ENCODE measurements around the gene MEIOB.
A peak's percentile ranks its signal among the peaks of the same experiment; 100 is the strongest.
"Not testable (repeated sequence)": the region's sequence is repeated elsewhere in the genome, so short reads cannot be mapped to it uniquely, and the experiment has no call there.

Gene MEIOB

DNA sequence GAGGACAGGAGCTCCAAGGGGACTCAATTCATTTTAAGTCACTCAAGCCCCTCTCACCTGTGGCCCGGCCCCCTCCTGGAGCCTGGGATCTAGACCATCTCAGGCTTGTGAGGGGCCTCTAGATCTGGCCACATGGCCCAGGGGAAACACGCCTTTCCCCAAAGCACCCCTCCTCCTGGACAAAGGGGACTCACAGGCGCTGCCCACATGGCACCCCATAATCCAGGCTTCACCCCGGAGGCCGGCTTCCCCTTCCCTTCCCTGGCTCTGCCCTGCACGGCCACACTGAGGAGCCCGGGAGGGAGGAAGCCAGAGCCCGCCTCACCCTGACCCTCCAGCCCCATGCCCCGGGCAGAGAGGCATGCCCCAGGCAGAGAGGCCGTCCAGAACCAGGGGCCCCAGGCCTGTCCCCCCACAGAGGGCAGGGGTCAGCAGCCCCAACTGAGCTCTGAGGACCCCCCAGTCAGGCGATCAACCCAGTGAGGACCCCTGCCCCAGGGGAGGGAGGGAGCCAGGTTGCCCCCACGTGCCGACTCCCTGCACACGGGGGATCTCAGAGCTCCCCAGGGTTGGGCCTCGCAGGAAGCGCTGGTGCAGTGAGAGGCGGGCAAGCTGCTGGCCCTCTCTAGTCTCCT, 35.4 kb upstream of the MEIOB start:
- H3K9me3 ChIP-seq (ENCODE audit: control insufficient read depth, low read length), result no peaks in the 10 kb centered on the region
- 83 to 86% methylated on average over 17 of the region's 17 CpGs for WGBS, 2 experiments
- peaks cover 35% of the 10 kb centered on the region for H3K4me1 ChIP-seq (ENCODE audit: control insufficient read depth, insufficient read depth, low read length)
- H3K36me3 ChIP-seq (ENCODE audit: control insufficient read depth, insufficient read depth, low read length), result no peaks in the 10 kb centered on the region
- H3K27me3 ChIP-seq (ENCODE audit: control insufficient read depth, insufficient read depth, low read length, poor library complexity, severe bottlenecking), result peaks cover 4% of the 10 kb centered on the region
- H3K27ac ChIP-seq (ENCODE audit: insufficient read depth, low read depth, low read length, poor library complexity, severe bottlenecking), result no peak overlapping the region
- no peak overlapping the region for H3K4me3 ChIP-seq (ENCODE audit: insufficient read depth, low read depth, low read length)

DNA sequence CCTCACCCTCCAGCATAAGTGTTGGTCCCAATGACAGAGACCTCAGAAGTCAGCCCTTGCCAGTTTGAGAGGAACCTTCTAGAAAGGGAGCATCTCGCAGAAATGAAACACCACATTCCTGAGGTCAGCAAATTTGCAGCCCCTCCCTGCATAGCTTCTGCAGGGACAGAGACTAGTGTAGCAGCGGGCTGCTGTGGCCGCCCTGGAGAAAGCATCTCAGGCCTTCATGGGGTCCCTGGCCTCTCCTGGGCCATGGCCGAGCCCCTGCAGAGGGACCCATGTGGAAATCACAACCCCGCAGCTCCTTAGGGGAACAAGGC, 34.8 kb upstream of the MEIOB start:
- Histone ChIP-seq H3K4me3 (ENCODE audit: insufficient read depth, low read depth, low read length) (no peak overlapping the region), H3K4me1 (ENCODE audit: control insufficient read depth, insufficient read depth, low read length) (peaks cover 35% of the 10 kb centered on the region), H3K36me3 (ENCODE audit: control insufficient read depth, insufficient read depth, low read length) (no peaks in the 10 kb centered on the region), H3K27ac (ENCODE audit: insufficient read depth, low read depth, low read length, poor library complexity, severe bottlenecking) (no peak overlapping the region), H3K9me3 (ENCODE audit: control insufficient read depth, low read length) (no peaks in the 10 kb centered on the region), H3K27me3 (ENCODE audit: control insufficient read depth, insufficient read depth, low read length, poor library complexity, severe bottlenecking) (peaks cover 4% of the 10 kb centered on the region)
- 87 to 94% methylated on average over 5 of the region's 5 CpGs for WGBS, 2 experiments

- 79 to 80% methylated on average over 31 of the region's 31 CpGs for WGBS, 2 experiments
- H3K4me1 ChIP-seq (ENCODE audit: control insufficient read depth, insufficient read depth, low read length), result peaks cover 35% of the 10 kb centered on the region
Observed at GRCh38 chr16:1906055-1906845, 34.3 kb upstream of the MEIOB start.

DNA sequence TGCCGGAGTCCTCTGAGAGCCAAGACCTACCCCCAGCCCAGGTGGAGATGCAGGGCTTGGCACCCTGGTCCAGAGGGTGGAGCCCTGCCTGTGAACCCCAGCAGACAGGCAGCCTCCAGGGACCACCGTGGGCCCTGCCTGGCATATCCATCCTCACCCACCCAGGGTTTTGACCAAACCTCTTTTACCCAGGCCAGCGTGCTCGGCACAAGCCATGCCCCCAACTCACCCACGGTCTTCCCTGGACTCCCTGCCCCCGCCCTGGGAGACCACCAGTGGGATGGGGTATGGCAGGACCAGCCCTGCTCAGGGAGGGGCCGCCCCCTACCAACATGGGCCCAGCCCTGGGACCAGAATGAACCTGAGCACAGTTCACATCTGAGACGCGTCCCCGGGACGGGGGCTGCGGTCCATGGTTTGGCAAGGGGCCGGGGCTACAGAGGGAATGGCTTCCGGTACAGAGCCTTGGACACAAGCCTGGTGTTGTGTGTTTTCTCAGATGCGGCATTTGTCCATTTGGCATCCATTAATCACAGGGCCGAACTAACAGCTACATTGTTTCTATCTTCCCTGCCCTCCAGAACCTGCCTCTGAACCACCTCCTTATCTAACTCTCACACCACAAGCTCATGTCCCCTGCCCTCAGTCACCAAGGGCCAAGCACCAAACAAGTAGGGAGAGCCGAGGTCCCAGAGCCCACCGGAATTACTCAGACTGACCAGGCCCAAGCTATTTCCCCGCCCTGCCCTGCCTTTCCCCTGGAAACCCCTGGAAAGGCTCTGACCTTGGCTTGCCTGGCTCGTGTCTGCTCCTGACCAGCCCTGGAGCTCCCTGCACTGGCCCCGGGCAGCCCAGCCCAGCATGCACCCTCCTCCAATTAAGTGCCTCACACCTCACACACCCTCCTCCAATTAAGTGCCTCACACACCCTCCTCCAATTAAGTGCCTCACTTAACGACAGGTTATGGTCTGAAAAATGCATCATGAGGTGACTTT, 32.2 kb upstream of the MEIOB start:
- Histone ChIP-seq H3K9me3 (ENCODE audit: control insufficient read depth, low read length) (no peaks in the 10 kb centered on the region), H3K4me1 (ENCODE audit: control insufficient read depth, insufficient read depth, low read length) (peaks cover 28% of the 10 kb centered on the region), H3K4me3 (ENCODE audit: insufficient read depth, low read depth, low read length) (no peak overlapping the region), H3K27me3 (ENCODE audit: control insufficient read depth, insufficient read depth, low read length, poor library complexity, severe bottlenecking) (peaks cover 4% of the 10 kb centered on the region), H3K36me3 (ENCODE audit: control insufficient read depth, insufficient read depth, low read length) (no peaks in the 10 kb centered on the region), H3K27ac (ENCODE audit: insufficient read depth, low read depth, low read length, poor library complexity, severe bottlenecking) (no peak overlapping the region)
- 90 to 91% methylated on average over 22 of the region's 22 CpGs for WGBS, 2 experiments

More at GRCh38 chr16:1906055-1906845, 34.3 kb upstream of the MEIOB start:
- H3K27ac ChIP-seq (ENCODE audit: insufficient read depth, low read depth, low read length, poor library complexity, severe bottlenecking), result no peak overlapping the region
- no peak overlapping the region for H3K4me3 ChIP-seq (ENCODE audit: insufficient read depth, low read depth, low read length)
- no peaks in the 10 kb centered on the region for H3K36me3 ChIP-seq (ENCODE audit: control insufficient read depth, insufficient read depth, low read length)
- peaks cover 4% of the 10 kb centered on the region for H3K27me3 ChIP-seq (ENCODE audit: control insufficient read depth, insufficient read depth, low read length, poor library complexity, severe bottlenecking)
- no peaks in the 10 kb centered on the region for H3K9me3 ChIP-seq (ENCODE audit: control insufficient read depth, low read length)

DNA sequence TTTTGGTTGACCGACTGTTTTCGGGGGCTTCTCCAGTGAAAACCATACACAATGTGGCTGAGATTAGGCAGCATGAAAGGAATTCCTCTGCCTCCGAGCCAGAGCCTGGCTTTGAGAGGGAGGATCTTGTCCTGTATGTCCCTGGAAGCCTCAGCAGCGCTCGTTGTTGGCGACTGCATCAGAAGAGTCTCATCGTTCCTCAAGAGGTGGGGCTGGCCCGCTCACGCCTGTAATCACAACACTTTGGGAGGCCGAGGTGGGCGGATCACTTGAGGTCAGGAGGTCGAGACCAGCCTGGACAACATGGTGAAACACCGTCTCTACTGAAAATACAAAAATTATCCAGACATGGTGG, 31.2 kb upstream of the MEIOB start:
- Histone ChIP-seq H3K4me3 (ENCODE audit: insufficient read depth, low read depth, low read length) (no peak overlapping the region), H3K9me3 (ENCODE audit: control insufficient read depth, low read length) (no peaks in the 10 kb centered on the region), H3K27ac (ENCODE audit: insufficient read depth, low read depth, low read length, poor library complexity, severe bottlenecking) (peak overlapping the region; percentile 69), H3K27me3 (ENCODE audit: control insufficient read depth, insufficient read depth, low read length, poor library complexity, severe bottlenecking) (peaks cover 4% of the 10 kb centered on the region), H3K36me3 (ENCODE audit: control insufficient read depth, insufficient read depth, low read length) (no peaks in the 10 kb centered on the region), H3K4me1 (ENCODE audit: control insufficient read depth, insufficient read depth, low read length) (peaks cover 19% of the 10 kb centered on the region)
- WGBS, 2 experiments, result 65 to 71% methylated on average over 13 of the region's 13 CpGs

DNA sequence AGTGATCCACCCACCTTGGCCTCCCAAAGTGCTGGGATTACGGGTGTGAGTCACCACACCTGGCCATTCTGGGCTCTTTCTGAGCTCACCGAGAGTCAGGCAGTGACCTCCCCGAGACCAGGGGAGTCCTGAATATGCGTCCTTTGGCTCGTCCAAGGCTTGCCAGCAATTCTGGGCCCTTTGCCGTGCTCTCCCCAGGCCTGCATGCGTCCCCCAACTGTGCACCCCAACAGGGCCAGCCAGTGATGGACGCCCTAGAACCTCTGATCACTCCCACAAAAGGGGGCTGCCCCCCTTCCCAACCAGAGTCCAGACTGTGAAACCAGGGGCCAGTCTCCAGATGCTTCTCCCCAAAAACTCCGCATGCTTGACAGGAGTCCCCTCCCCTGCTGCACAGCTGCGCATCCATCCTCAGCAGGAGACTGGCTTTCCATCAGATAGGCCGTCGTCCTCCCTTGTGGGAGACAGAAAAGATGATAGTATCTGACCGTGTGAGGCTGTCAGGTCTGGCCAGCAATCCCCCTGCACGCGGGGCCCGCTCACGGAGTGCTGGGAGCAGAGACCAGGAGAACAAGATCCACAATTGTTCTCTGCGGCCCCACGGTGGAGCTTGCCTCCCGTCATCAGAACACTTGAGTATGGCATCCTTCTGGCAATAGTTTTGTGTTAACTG, 30.7 kb upstream of the MEIOB start:
- Histone ChIP-seq H3K27ac (ENCODE audit: insufficient read depth, low read depth, low read length, poor library complexity, severe bottlenecking) (peak overlapping the region; percentile 69), H3K9me3 (ENCODE audit: control insufficient read depth, low read length) (no peaks in the 10 kb centered on the region), H3K4me1 (ENCODE audit: control insufficient read depth, insufficient read depth, low read length) (peaks cover 16% of the 10 kb centered on the region), H3K4me3 (ENCODE audit: insufficient read depth, low read depth, low read length) (no peak overlapping the region), H3K36me3 (ENCODE audit: control insufficient read depth, insufficient read depth, low read length) (no peaks in the 10 kb centered on the region), H3K27me3 (ENCODE audit: control insufficient read depth, insufficient read depth, low read length, poor library complexity, severe bottlenecking) (peaks cover 4% of the 10 kb centered on the region)
- 80 to 82% methylated on average over 20 of the region's 20 CpGs for WGBS, 2 experiments

GRCh38 chr16:1900452-1900774, 28.4 kb upstream of the MEIOB start:
- H3K27me3 ChIP-seq (ENCODE audit: control insufficient read depth, insufficient read depth, low read length, poor library complexity, severe bottlenecking), result no peaks in the 10 kb centered on the region
- no peaks in the 10 kb centered on the region for H3K36me3 ChIP-seq (ENCODE audit: control insufficient read depth, insufficient read depth, low read length)
- H3K4me1 ChIP-seq (ENCODE audit: control insufficient read depth, insufficient read depth, low read length), result peaks cover 8% of the 10 kb centered on the region
- H3K27ac ChIP-seq (ENCODE audit: insufficient read depth, low read depth, low read length, poor library complexity, severe bottlenecking), result no peak overlapping the region
- WGBS, 2 experiments, result 93% methylated on average over 9 of the region's 9 CpGs
- H3K9me3 ChIP-seq (ENCODE audit: control insufficient read depth, low read length), result no peaks in the 10 kb centered on the region
- H3K4me3 ChIP-seq (ENCODE audit: insufficient read depth, low read depth, low read length), result no peak overlapping the region

DNA sequence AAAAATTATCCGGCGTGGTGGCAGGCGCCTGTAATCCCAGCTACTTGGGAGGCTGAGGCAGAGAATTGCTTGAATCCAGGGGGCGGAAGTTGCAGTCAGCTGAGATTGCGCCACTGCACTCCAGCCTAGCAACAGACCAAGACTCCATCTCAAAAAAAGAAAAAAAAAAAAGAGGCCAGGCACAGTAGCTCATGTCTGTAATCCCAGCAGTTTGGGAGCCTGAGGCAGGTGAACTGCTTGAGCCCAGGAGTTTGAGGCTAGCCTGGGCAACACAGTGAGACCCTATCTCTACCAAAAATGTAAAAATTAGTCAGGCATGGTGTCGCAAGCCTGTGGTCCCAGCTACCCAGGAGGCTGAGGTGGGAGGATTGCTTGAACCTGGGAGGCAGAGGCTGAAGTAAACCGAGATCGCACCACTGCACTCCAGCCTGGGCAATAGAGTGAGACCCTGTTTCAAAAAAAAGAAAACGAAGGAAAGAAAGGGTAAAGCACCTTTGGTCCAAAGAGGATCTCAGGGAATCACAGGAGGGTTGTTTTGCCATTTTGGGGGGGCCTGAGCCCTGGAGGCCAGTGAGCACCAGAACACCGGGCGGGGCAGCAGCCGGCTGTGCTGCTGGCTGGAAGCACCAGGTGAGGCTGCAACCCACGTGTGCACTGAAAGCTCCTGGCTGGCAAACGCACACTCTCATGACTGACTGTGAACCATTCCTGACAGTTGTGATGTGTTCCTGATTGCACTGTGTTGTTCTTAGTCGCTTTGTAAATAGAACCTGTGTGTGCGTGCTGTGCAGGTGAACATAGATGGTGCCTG, 27.9 kb upstream of the MEIOB start:
- H3K36me3 ChIP-seq (ENCODE audit: control insufficient read depth, insufficient read depth, low read length), result no peaks in the 10 kb centered on the region
- no peak overlapping the region for H3K4me3 ChIP-seq (ENCODE audit: insufficient read depth, low read depth, low read length)
- H3K27ac ChIP-seq (ENCODE audit: insufficient read depth, low read depth, low read length, poor library complexity, severe bottlenecking), result no peak overlapping the region
- no peaks in the 10 kb centered on the region for H3K27me3 ChIP-seq (ENCODE audit: control insufficient read depth, insufficient read depth, low read length, poor library complexity, severe bottlenecking)
- 91 to 93% methylated on average over 16 of the region's 16 CpGs for WGBS, 2 experiments
- no peaks in the 10 kb centered on the region for H3K9me3 ChIP-seq (ENCODE audit: control insufficient read depth, low read length)
- peaks cover 8% of the 10 kb centered on the region for H3K4me1 ChIP-seq (ENCODE audit: control insufficient read depth, insufficient read depth, low read length)

GRCh38 chr16:1897692-1898091, 25.7 kb upstream of the MEIOB start:
- not testable (repeated sequence) for H3K27me3 ChIP-seq (ENCODE audit: control insufficient read depth, insufficient read depth, low read length, poor library complexity, severe bottlenecking); H3K27ac ChIP-seq (ENCODE audit: insufficient read depth, low read depth, low read length, poor library complexity, severe bottlenecking); H3K9me3 ChIP-seq (ENCODE audit: control insufficient read depth, low read length); H3K4me1 ChIP-seq (ENCODE audit: control insufficient read depth, insufficient read depth, low read length); H3K36me3 ChIP-seq (ENCODE audit: control insufficient read depth, insufficient read depth, low read length); H3K4me3 ChIP-seq (ENCODE audit: insufficient read depth, low read depth, low read length)
- 87 to 91% methylated on average over 2 of the region's 2 CpGs for WGBS, 2 experiments

All from ectodermal cell (in vitro differentiated cells).